H9 (cell line): ENCODE results near the gene BOD1L1. TPM values are rescaled to one million over a fixed set of nuclear protein-coding genes. Genes with fewer than 3 reads are reported as not detected.

Experiments used
- DNase-seq: peaks from one replicate; pipeline ENCODE4 v3.0.0-alpha.2; 2017
- H2AFZ ChIP-seq: one replicate; pipeline ENCODE4 v1.6.1; 2013; ENCODE audit warnings: mild to moderate bottlenecking, low read length, control low read depth, moderate library complexity
- H2AK5ac ChIP-seq: 2 replicates; pipeline ENCODE4 v1.6.1; 2013; ENCODE audit warnings: low read length, control low read depth, mixed read lengths; ENCODE audit not compliant: insufficient read length
- H2BK120ac ChIP-seq: one replicate; pipeline ENCODE4 v1.6.1; 2013; ENCODE audit warnings: low read depth, mild to moderate bottlenecking, low read length, control low read depth, inconsistent platforms; ENCODE audit not compliant: poor library complexity, severe bottlenecking
- H2BK12ac ChIP-seq: 2 replicates; pipeline ENCODE4 v1.6.1; 2013; ENCODE audit warnings: low read length, control low read depth, mixed read lengths, low read depth; ENCODE audit not compliant: insufficient read length
- H2BK15ac ChIP-seq: 2 replicates; pipeline ENCODE4 v1.6.1; 2013; ENCODE audit warnings: low read depth, low read length, control low read depth
- H2BK20ac ChIP-seq: one replicate; pipeline ENCODE4 v1.6.1; 2013; ENCODE audit warnings: low read depth, mild to moderate bottlenecking, low read length, control low read depth, inconsistent platforms; ENCODE audit not compliant: poor library complexity, severe bottlenecking
- H2BK5ac ChIP-seq: 2 replicates; pipeline ENCODE4 v1.6.1; 2013; ENCODE audit warnings: low read length, control low read depth, mixed read lengths; ENCODE audit not compliant: insufficient read length
- H3K14ac ChIP-seq: 2 replicates; pipeline ENCODE4 v1.6.1; 2013; ENCODE audit warnings: low read length, control low read depth; ENCODE audit not compliant: insufficient read depth
- H3K18ac ChIP-seq: 2 replicates; pipeline ENCODE4 v1.6.1; 2013; ENCODE audit warnings: low read depth, mild to moderate bottlenecking, mixed read lengths, low read length, control low read depth; ENCODE audit not compliant: insufficient read length
- H3K23ac ChIP-seq: 2 replicates; pipeline ENCODE4 v1.6.1; 2013; ENCODE audit warnings: low read length, control low read depth, mixed read lengths, low read depth; ENCODE audit not compliant: insufficient read length
- H3K23me2 ChIP-seq: 2 replicates; pipeline ENCODE4 v1.6.1; 2013; ENCODE audit warnings: low read depth, mild to moderate bottlenecking, mixed read lengths, low read length, control low read depth; ENCODE audit not compliant: insufficient read length, poor library complexity, severe bottlenecking
- H3K27ac ChIP-seq: 2 replicates; pipeline ENCODE4 v1.5.1; 2013; ENCODE audit warnings: low read length, control low read depth, mixed read lengths, low read depth; ENCODE audit not compliant: insufficient read length
- H3K27me3 ChIP-seq: 2 replicates; pipeline ENCODE4 v1.6.1; 2013; ENCODE audit warnings: low read length, control low read depth, inconsistent platforms; ENCODE audit not compliant: insufficient read depth
- H3K4ac ChIP-seq: 2 replicates; pipeline ENCODE4 v1.6.1; 2013; ENCODE audit warnings: low read depth, mild to moderate bottlenecking, control low read depth, inconsistent platforms, low read length, moderate library complexity
- H3K4me1 ChIP-seq: 2 replicates; pipeline ENCODE4 v1.6.1; 2013; ENCODE audit warnings: low read length, control low read depth, inconsistent platforms; ENCODE audit not compliant: insufficient read depth
- H3K4me2 ChIP-seq: 2 replicates; pipeline ENCODE4 v1.6.1; 2013; ENCODE audit warnings: low read length, control low read depth, mixed read lengths; ENCODE audit not compliant: insufficient read length, insufficient read depth
- H3K56ac ChIP-seq: 2 replicates; pipeline ENCODE4 v1.6.1; 2013; ENCODE audit warnings: low read depth, mild to moderate bottlenecking, mixed read lengths, low read length, control low read depth; ENCODE audit not compliant: insufficient read length
- H3K79me1 ChIP-seq: 2 replicates; pipeline ENCODE4 v1.6.1; 2013; ENCODE audit warnings: low read depth, mild to moderate bottlenecking, moderate library complexity, low read length, control low read depth, inconsistent platforms; ENCODE audit not compliant: insufficient read depth, poor library complexity, severe bottlenecking
- H3K79me2 ChIP-seq: 2 replicates; pipeline ENCODE4 v1.6.1; 2013; ENCODE audit warnings: low read length, control low read depth, inconsistent platforms; ENCODE audit not compliant: insufficient read depth
- H3K9ac ChIP-seq: 2 replicates; pipeline ENCODE4 v1.6.1; 2013; ENCODE audit warnings: low read length, control low read depth, mixed read lengths; ENCODE audit not compliant: insufficient read length; ENCODE audit errors: extremely low read depth
- H3K9me3 ChIP-seq: one replicate; pipeline ENCODE4 v1.6.1; 2013; ENCODE audit warnings: low read depth, low read length, inconsistent platforms; ENCODE audit not compliant: control insufficient read depth
- H3T11ph ChIP-seq: one replicate; pipeline ENCODE4 v1.6.1; 2013; ENCODE audit warnings: mild to moderate bottlenecking, low read length, control low read depth, inconsistent platforms
- H4K20me1 ChIP-seq: one replicate; pipeline ENCODE4 v1.6.1; 2013; ENCODE audit not compliant: control insufficient read depth, insufficient read length, insufficient read depth
- H4K5ac ChIP-seq: 2 replicates; pipeline ENCODE4 v1.6.1; 2013; ENCODE audit warnings: low read depth, mild to moderate bottlenecking, mixed read lengths, low read length, control low read depth; ENCODE audit not compliant: insufficient read length
- H4K8ac ChIP-seq: replicated peaks from 2 replicates; pipeline ENCODE4 v1.6.1; 2013; ENCODE audit warnings: low read length, control low read depth, mixed read lengths, low read depth; ENCODE audit not compliant: insufficient read length
- H4K91ac ChIP-seq: 2 replicates; pipeline ENCODE4 v1.6.1; 2013; ENCODE audit warnings: low read depth, mild to moderate bottlenecking, moderate library complexity, mixed read lengths, low read length, control low read depth; ENCODE audit not compliant: insufficient read length
- H3K27ac Mint-ChIP-seq, 3 experiments: 2 replicates in 2 of 3; 3 replicates in 1 of 3; pipeline ENCODE4 v1.8.0; 2020 to 2021; ENCODE audit warnings: mixed read lengths in 3 of 3, mild to moderate bottlenecking in 1 of 3, moderate library complexity in 1 of 3
- H3K27me3 Mint-ChIP-seq: 2 replicates; pipeline ENCODE4 v1.8.0; 2021; ENCODE audit warnings: low read depth, mild to moderate bottlenecking, moderate library complexity, mixed read lengths
- H3K36me3 Mint-ChIP-seq, 3 experiments: 2 replicates in 2 of 3; 3 replicates in 1 of 3; pipeline ENCODE4 v1.8.0; 2020 to 2021; ENCODE audit warnings: low read depth in 3 of 3, mixed read lengths in 3 of 3; ENCODE audit not compliant: insufficient read depth in 1 of 3
- H3K4me1 Mint-ChIP-seq, 2 experiments: 2 replicates each; pipeline ENCODE4 v1.8.0; 2020; ENCODE audit warnings: mixed read lengths in 2 of 2
- H3K4me3 Mint-ChIP-seq, 2 experiments: 2 replicates in 1 of 2; 3 replicates in 1 of 2; pipeline ENCODE4 v1.8.0; 2020 to 2021; ENCODE audit warnings: mild to moderate bottlenecking in 2 of 2, mixed read lengths in 2 of 2, moderate library complexity in 1 of 2
- H3K9me3 Mint-ChIP-seq, 2 experiments: 2 replicates in 1 of 2; 3 replicates in 1 of 2; pipeline ENCODE4 v1.8.0; 2020; ENCODE audit warnings: mild to moderate bottlenecking in 2 of 2, mixed read lengths in 2 of 2, moderate library complexity in 1 of 2
- CTCF ChIP-seq: fragments of 200-600 bp; sonication (generic); conservative IDR thresholded peaks from 3 replicates; pipeline ENCODE4 v1.8.0; 2021; ENCODE audit warnings: antibody characterized with exemption, mild to moderate bottlenecking
- WGBS: extraction: QIAGEN DNeasy Blood & Tissue Kit; methylation state at CpG from one replicate; pipeline ENCODE4 v1.1.7; 2013; ENCODE audit warnings: missing lambda C conversion rate, low lambda C conversion rate, mixed read lengths; ENCODE audit not compliant: insufficient read length; ENCODE audit errors: extremely low coverage; 5-methylcytosine and 5-hydroxymethylcytosine counted together
- total RNA-seq: library from RNA; stranded (reverse); gene quantifications from 2 replicates; pipeline ENCODE4 v1.2.1, GENCODE V29; 2021

The BOD1L1 gene
- total RNA-seq, 1 experiment from 2014 or later: 37.8 TPM

DNA sequence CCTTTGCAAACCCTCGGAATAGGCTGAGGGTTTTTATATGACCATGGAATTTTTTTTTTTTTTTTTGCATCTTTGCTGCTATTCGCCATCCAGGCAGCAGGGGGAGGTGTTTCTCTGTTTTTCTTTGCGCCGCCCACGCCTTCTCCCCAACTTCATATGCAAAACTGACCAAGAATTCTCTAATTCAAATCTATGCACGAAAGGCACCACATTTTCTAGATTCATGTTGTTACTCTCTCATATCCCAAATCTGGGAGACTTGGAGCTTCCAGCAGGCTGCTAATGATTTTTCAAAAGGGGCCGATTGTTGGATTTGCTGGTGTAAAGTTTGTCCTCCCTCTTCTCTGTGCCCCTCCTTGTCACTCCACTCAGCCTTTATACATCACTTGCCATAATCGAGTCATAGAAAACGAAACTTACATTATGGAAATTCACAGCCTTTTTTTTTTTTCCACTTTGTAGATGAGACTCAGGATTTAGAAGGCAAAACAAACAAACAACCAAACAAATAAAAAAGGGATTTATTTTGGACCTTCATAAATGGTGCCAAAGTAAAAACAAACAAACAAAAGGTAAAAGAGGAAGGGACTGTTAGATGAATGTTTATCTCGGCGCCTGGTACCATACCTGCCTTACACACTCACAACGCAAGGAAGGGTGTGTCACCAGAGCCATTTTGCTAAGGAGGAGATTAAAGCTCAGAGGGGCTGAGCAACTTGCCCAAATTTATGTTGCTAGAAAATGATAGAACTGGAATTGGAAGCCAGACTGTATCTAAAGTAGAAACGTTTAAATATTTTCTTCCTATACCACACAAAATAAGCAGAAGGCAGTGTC is 29.3 kb upstream of the BOD1L1 start:
- H2BK20ac ChIP-seq: no peak overlapping the region
- Mint-ChIP-seq H3K4me3 (peak overlapping the region in 1 of 2 experiments; percentile 60; a peak in 3 of 5 replicates), H3K4me1 (peaks cover 15 to 27% of the 10 kb centered on the region in 2 experiments), H3K27ac (no peak overlapping the region), H3K27me3 (peaks cover 5% of the 10 kb centered on the region; the same call in 1 of the 2 replicates), H3K36me3 (no peaks in the 10 kb centered on the region), H3K9me3 (no peaks in the 10 kb centered on the region)
- no peak overlapping the region for H3K27ac ChIP-seq
- H3K4ac ChIP-seq: no peak overlapping the region
- no peak overlapping the region for H2BK15ac ChIP-seq
- DNase-seq: peak; percentile 34
- H4K20me1 ChIP-seq: no peaks in the 10 kb centered on the region
- no peak overlapping the region for H2BK120ac ChIP-seq
- H2BK12ac ChIP-seq: no peak overlapping the region
- no peak overlapping the region for H3K23ac ChIP-seq
- no peak overlapping the region for H3K14ac ChIP-seq
- H3K4me2 ChIP-seq: peak overlapping the region; percentile 35
- H3K27me3 ChIP-seq: no peaks in the 10 kb centered on the region
- no peak overlapping the region for H3T11ph ChIP-seq
- H3K79me1 ChIP-seq: no peaks in the 10 kb centered on the region
- peak; percentile 86 for TF ChIP-seq CTCF
- H4K5ac ChIP-seq: no peak overlapping the region
- no peaks in the 10 kb centered on the region for H3K9me3 ChIP-seq
- H4K91ac ChIP-seq: no peak overlapping the region
- H3K23me2 ChIP-seq: no peaks in the 10 kb centered on the region
- no peak overlapping the region for H2BK5ac ChIP-seq
- H3K56ac ChIP-seq: no peak overlapping the region
- no peak overlapping the region for H2AK5ac ChIP-seq
- no peaks in the 10 kb centered on the region; the same call in 1 of the 2 replicates for H3K4me1 ChIP-seq
- no peaks in the 10 kb centered on the region for H3K79me2 ChIP-seq
- WGBS: no CpG with 5 or more reads among the region's 13 CpGs
- H2AFZ ChIP-seq: peak overlapping the region; percentile 85
- H3K9ac ChIP-seq: no peak overlapping the region
- no peak overlapping the region for H3K18ac ChIP-seq
- no peak overlapping the region for H4K8ac ChIP-seq
